Osteocyte (in vitro differentiated cells): ENCODE results near the gene CCDC60. TPM values are rescaled to one million over a fixed set of nuclear protein-coding genes. Genes with fewer than 3 reads are reported as not detected.

ENCODE experiments used
- DNase-seq: peaks from one replicate; pipeline ENCODE4 v3.0.0; 2021; ENCODE audit warnings: mixed read lengths; ENCODE audit not compliant: unreplicated experiment; ENCODE audit errors: extremely low spot score
- H3K27ac Mint-ChIP-seq: one replicate; pipeline ENCODE4 v1.8.0; 2021; ENCODE audit warnings: mild to moderate bottlenecking, mixed read lengths; ENCODE audit not compliant: unreplicated experiment
- H3K27me3 Mint-ChIP-seq: one replicate; pipeline ENCODE4 v1.8.0; 2021; ENCODE audit warnings: mixed read lengths; ENCODE audit not compliant: unreplicated experiment
- H3K36me3 Mint-ChIP-seq: one replicate; pipeline ENCODE4 v1.8.0; 2021; ENCODE audit warnings: mixed read lengths; ENCODE audit not compliant: unreplicated experiment
- H3K4me1 Mint-ChIP-seq: one replicate; pipeline ENCODE4 v1.8.0; 2021; ENCODE audit warnings: mixed read lengths; ENCODE audit not compliant: unreplicated experiment
- H3K4me3 Mint-ChIP-seq: one replicate; pipeline ENCODE4 v1.8.0; 2021; ENCODE audit warnings: mild to moderate bottlenecking, moderate library complexity, mixed read lengths; ENCODE audit not compliant: unreplicated experiment
- H3K9me3 Mint-ChIP-seq: one replicate; pipeline ENCODE4 v1.8.0; 2021; ENCODE audit warnings: mixed read lengths; ENCODE audit not compliant: unreplicated experiment
- total RNA-seq: library from RNA; stranded (reverse); gene quantifications from 2 replicates; pipeline ENCODE4 v1.2.1, GENCODE V29; 2021
- TF ChIP-seq, protein P1 (sequence below): fragments of 200-600 bp; sonication (generic); IDR thresholded peaks from 2 replicates; pipeline ENCODE4 v1.5.0; 2021; ENCODE audit warnings: antibody characterized with exemption, mild to moderate bottlenecking, moderate library complexity

Gene CCDC60
- total RNA-seq, 1 donor from 2014 or later: not detected

DNA sequence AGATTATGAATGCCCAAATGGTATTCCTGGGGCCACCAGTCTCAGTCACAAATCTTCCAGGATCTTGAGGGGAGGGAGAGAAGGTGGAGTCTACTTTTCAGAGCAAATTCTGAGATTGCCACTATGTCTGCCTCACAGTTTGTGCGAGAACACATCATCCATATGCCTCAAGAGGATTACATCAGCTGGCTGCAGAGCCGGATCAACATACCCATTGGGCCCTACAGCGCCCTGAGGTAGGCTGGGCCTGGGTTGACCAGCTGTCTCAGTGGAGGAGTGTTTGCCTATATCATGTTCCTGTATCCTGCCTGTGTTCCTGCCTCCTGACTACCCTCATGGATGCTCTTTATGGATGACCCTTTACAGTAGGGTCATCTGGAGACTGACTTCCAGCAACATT lies 205.9 kb downstream of the CCDC60 start:
- no peak for DNase-seq
- no peak overlapping the region for H3K4me3 Mint-ChIP-seq
- peaks cover 4% of the 10 kb centered on the region for H3K9me3 Mint-ChIP-seq
- H3K36me3 Mint-ChIP-seq: no peaks in the 10 kb centered on the region
- H3K4me1 Mint-ChIP-seq: no peaks in the 10 kb centered on the region
- H3K27me3 Mint-ChIP-seq: no peaks in the 10 kb centered on the region
- H3K27ac Mint-ChIP-seq: no peak overlapping the region
- TF ChIP-seq, protein P1, sequence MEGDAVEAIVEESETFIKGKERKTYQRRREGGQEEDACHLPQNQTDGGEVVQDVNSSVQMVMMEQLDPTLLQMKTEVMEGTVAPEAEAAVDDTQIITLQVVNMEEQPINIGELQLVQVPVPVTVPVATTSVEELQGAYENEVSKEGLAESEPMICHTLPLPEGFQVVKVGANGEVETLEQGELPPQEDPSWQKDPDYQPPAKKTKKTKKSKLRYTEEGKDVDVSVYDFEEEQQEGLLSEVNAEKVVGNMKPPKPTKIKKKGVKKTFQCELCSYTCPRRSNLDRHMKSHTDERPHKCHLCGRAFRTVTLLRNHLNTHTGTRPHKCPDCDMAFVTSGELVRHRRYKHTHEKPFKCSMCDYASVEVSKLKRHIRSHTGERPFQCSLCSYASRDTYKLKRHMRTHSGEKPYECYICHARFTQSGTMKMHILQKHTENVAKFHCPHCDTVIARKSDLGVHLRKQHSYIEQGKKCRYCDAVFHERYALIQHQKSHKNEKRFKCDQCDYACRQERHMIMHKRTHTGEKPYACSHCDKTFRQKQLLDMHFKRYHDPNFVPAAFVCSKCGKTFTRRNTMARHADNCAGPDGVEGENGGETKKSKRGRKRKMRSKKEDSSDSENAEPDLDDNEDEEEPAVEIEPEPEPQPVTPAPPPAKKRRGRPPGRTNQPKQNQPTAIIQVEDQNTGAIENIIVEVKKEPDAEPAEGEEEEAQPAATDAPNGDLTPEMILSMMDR: no peak

DNA sequence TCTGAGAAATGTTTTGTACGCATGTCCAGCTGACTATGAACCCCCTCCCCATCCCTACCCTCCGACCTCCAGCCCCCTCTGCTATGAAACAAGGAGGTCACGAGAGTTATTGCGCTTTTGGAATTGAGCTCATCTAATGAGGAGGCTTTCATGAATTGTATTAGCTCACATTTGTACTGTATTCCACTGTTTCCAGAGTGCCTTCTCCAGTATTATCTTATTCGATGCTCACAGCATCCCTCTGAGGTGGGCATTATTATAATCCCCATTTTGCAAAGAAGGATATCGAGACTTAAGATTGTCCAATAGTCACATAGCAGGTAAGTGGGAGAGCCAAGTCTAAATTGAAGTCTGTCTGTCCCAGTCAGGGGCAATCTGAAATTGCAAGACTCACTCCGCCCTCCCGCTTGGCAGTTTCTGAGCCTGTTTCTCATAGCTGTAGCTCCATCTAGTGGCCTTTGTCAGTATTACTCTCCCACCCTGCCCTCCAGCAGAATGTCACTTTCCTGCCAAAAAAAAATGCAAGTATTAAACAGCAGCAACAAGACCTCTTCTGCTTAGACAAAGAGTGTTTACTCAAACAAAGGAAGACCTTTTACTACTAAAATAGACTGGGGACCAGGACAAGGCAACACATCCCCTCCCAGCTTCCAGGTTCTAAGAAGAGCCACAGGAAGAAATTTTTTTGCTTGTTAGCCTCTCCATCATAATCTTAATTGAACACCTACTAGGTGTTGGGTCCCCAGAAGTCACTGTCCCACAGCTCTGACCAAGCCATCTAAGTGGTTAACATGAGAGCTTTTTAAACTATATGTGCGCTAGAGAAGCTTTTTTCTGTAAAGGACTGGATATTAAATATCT lies 210.5 kb downstream of the CCDC60 start:
- Mint-ChIP-seq H3K4me1 (no peaks in the 10 kb centered on the region), H3K9me3 (no peaks in the 10 kb centered on the region), H3K4me3 (no peak overlapping the region), H3K27me3 (no peaks in the 10 kb centered on the region), H3K27ac (no peak overlapping the region), H3K36me3 (no peaks in the 10 kb centered on the region)
- TF ChIP-seq, protein P1: peak; percentile 86
- no peak for DNase-seq

DNA sequence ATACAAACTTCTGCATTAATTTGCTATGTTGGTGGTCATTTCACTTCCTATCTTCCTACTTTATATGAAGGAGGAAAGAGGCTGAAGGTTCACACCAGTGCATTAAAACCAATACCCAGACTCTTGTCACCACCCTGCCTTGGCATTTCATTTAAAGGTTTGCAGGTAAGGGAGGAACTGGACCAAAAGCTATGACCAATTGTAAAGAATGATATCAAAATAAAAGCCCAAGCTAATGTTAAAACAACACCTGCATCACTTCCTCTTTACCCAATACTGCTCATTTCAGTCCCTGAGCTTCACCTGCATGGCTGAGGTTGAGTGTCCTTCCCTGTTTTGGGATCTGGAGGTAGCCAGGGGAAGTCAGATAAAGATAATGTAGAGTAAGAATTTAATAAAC lies 211.8 kb downstream of the CCDC60 start:
- no peak for DNase-seq
- Mint-ChIP-seq H3K27ac (no peak overlapping the region), H3K27me3 (no peaks in the 10 kb centered on the region), H3K36me3 (no peaks in the 10 kb centered on the region), H3K9me3 (no peaks in the 10 kb centered on the region), H3K4me1 (no peaks in the 10 kb centered on the region), H3K4me3 (no peak overlapping the region)
- TF ChIP-seq, protein P1: no peak

DNA sequence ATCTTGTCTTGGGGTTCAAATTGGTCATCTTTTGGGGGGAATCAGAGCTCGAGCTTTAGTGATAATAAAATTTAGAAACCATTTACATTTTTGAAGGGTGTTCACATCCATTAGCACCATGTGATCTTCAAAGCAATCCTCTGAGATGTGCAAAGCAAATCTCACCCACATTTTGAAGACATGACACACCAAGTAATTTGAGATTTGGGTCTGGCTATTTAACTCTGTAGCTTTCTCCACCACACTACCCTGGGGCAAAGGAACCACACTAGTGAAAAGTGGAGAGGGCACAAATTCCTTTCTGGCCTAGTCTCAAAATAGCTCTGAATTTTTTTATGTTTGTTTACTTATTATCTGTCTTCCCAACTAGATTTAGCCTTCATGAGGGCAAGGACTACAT lies 212.5 kb downstream of the CCDC60 start:
- Mint-ChIP-seq H3K9me3 (no peaks in the 10 kb centered on the region), H3K4me1 (no peaks in the 10 kb centered on the region), H3K27me3 (no peaks in the 10 kb centered on the region), H3K27ac (no peak overlapping the region), H3K36me3 (no peaks in the 10 kb centered on the region), H3K4me3 (no peak overlapping the region)
- TF ChIP-seq, protein P1: no peak
- no peak for DNase-seq

DNA sequence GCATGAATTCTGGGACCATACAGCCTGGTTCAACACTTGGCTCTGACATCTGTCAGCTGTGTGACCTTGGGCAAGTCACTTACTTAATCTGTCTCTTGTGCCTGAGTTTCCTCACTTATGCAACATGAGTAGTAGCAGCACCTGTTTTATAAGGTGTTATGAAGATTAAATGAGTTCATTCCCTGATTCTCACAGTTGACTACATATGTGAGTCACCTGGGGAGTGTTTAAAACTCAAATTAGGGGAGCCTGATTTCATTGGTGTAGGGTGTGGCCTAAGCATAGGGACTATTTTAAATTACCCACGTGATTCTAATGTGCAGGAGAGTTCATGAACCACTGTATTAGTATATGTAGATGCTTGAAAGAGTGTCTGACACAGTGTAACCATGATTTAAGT lies 222.3 kb downstream of the CCDC60 start:
- TF ChIP-seq, protein P1: no peak
- Mint-ChIP-seq H3K36me3 (no peaks in the 10 kb centered on the region), H3K4me1 (no peaks in the 10 kb centered on the region), H3K27me3 (no peaks in the 10 kb centered on the region), H3K9me3 (no peaks in the 10 kb centered on the region), H3K27ac (no peak overlapping the region), H3K4me3 (no peak overlapping the region)
- no peak for DNase-seq
